KBM-7 (cell line): ENCODE results near the gene POLA2.
A peak's percentile ranks its signal among the peaks of the same experiment; 100 is the strongest.
"Not testable (repeated sequence)": the region's sequence is repeated elsewhere in the genome, so short reads cannot be mapped to it uniquely, and the experiment has no call there.

ENCODE experiments used
- DNase-seq: peaks from one replicate; pipeline ENCODE4 v3.0.0-alpha.2; 2015
- in situ Hi-C: fragments of 300-500 bp; cut with MboI; formaldehyde crosslinking; loops from 2 replicates; pipeline ENCODE4 v1.14.3; 2020; ENCODE audit warnings: low sequenced_read_pairs, low pct_unique_long_range_greater_than_20kb, mixed read lengths

POLA2 gene

GRCh38 chr11:65317025-65317786 lies 55.4 kb downstream of the POLA2 start:
- no peak for DNase-seq
- in situ Hi-C loops = no loop called here

GRCh38 chr11:65320386-65321075 lies 58.8 kb downstream of the POLA2 start:
- in situ Hi-C loops = no loop called here
- no peak for DNase-seq

- in situ Hi-C loops = no loop called here
- no peak for DNase-seq
Observed at GRCh38 chr11:65321076-65321475, 59.3 kb downstream of the POLA2 start.

GRCh38 chr11:65321828-65322485 lies 60.2 kb downstream of the POLA2 start:
- DNase-seq = no peak
- in situ Hi-C loops = no loop called here

GRCh38 chr11:65323813-65324212 lies 62.1 kb downstream of the POLA2 start:
- in situ Hi-C loops = no loop called here
- DNase-seq = no peak

GRCh38 chr11:65325435-65325834 lies 63.7 kb downstream of the POLA2 start:
- in situ Hi-C loops = no loop called here
- DNase-seq = no peak

GRCh38 chr11:65327021-65327420 lies 65.3 kb downstream of the POLA2 start:
- DNase-seq = no peak

GRCh38 chr11:65329478-65329877 lies 67.7 kb downstream of the POLA2 start:
- in situ Hi-C loops = no loop called here
- DNase-seq = no peak

More at GRCh38 chr11:65327021-65327420, 65.3 kb downstream of the POLA2 start:
- in situ Hi-C loops = no loop called here

- in situ Hi-C loops = no loop called here
- peak; percentile 90 for DNase-seq
Observed at GRCh38 chr11:65329944-65330403, 68.2 kb downstream of the POLA2 start.

GRCh38 chr11:65330544-65330943 lies 68.8 kb downstream of the POLA2 start:
- in situ Hi-C loops = no loop called here

GRCh38 chr11:65332591-65332990 lies 70.8 kb downstream of the POLA2 start:
- in situ Hi-C loops, DNase-seq: not testable (repeated sequence)

More at GRCh38 chr11:65330544-65330943, 68.8 kb downstream of the POLA2 start:
- DNase-seq = no peak

- no peak for DNase-seq
- in situ Hi-C loops = no loop called here
Observed at GRCh38 chr11:65334696-65335295, 73.0 kb downstream of the POLA2 start.

- DNase-seq = no peak
- in situ Hi-C loops = no loop called here
Observed at GRCh38 chr11:65338676-65339075, 76.9 kb downstream of the POLA2 start.

- in situ Hi-C loops = no loop called here
- no peak for DNase-seq
Observed at GRCh38 chr11:65340226-65340625, 78.5 kb downstream of the POLA2 start.

GRCh38 chr11:65341856-65342255 lies 80.1 kb downstream of the POLA2 start:
- in situ Hi-C loops = no loop called here

More at GRCh38 chr11:65341856-65342255, 80.1 kb downstream of the POLA2 start:
- no peak for DNase-seq
